ENCODE measurements around the gene SBSN. TPM values are rescaled to one million over a fixed set of nuclear protein-coding genes. Genes with fewer than 3 reads are reported as not detected.

Gene SBSN
- total RNA-seq, 1 donor from 2014 or later, result 0.24 TPM

- H3K27me3 Mint-ChIP-seq, result peaks cover 38% of the 10 kb centered on the region
- H3K4me1 Mint-ChIP-seq (ENCODE audit: low read depth), result peaks cover 5% of the 10 kb centered on the region
- no peaks in the 10 kb centered on the region for H3K36me3 Mint-ChIP-seq (ENCODE audit: insufficient read depth)
- no peak for TF ChIP-seq CTCF (IDR thresholded peaks at IDR 0.05; ENCODE audit: unreplicated experiment)
- no peaks in the 10 kb centered on the region for H3K9me3 Mint-ChIP-seq (ENCODE audit: low read depth)
- H3K27ac Mint-ChIP-seq, result no peak overlapping the region
- DNase-seq (ENCODE audit: low spot score, unreplicated experiment), result no peak
- no peak overlapping the region for H3K4me3 Mint-ChIP-seq (ENCODE audit: low read depth)
Observed at GRCh38 chr19:35565016-35565856, 37.1 kb upstream of the SBSN start.

- no peak within 1 kb of the TSS for H3K4me3 Mint-ChIP-seq (ENCODE audit: low read depth)
- peaks cover 56% of the 10 kb centered on the region for H3K27me3 Mint-ChIP-seq
- no peaks in the 10 kb centered on the region for H3K9me3 Mint-ChIP-seq (ENCODE audit: low read depth)
Observed at GRCh38 chr19:35563207-35563829, 35.2 kb upstream of the SBSN start, which contains the start of gene ATP4A. TSS of gene ATP4A (minus strand) at chr19:35563658. CDS start at chr19:35563629, 29 bp downstream.

GRCh38 chr19:35562776-35563175 is 34.7 kb upstream of the SBSN start:
- Mint-ChIP-seq H3K4me3 (ENCODE audit: low read depth) (no peak overlapping the region), H3K27me3 (peaks cover 58% of the 10 kb centered on the region), H3K4me1 (ENCODE audit: low read depth) (no peaks in the 10 kb centered on the region), H3K27ac (no peak overlapping the region), H3K36me3 (ENCODE audit: insufficient read depth) (no peaks in the 10 kb centered on the region), H3K9me3 (ENCODE audit: low read depth) (no peaks in the 10 kb centered on the region)
- no peak for DNase-seq (ENCODE audit: low spot score, unreplicated experiment)
- no peak for TF ChIP-seq CTCF (IDR thresholded peaks at IDR 0.05; ENCODE audit: unreplicated experiment)

More at GRCh38 chr19:35563207-35563829, 35.2 kb upstream of the SBSN start, which contains the start of gene ATP4A:
- no peaks in the 10 kb centered on the region for H3K36me3 Mint-ChIP-seq (ENCODE audit: insufficient read depth)
- TF ChIP-seq CTCF (IDR thresholded peaks at IDR 0.05; ENCODE audit: unreplicated experiment), result no peak
- DNase-seq (ENCODE audit: low spot score, unreplicated experiment), result no peak
- no peaks in the 10 kb centered on the region for H3K4me1 Mint-ChIP-seq (ENCODE audit: low read depth)
- H3K27ac Mint-ChIP-seq, result no peak within 1 kb of the TSS

GRCh38 chr19:35562336-35562735 is 34.2 kb upstream of the SBSN start:
- no peaks in the 10 kb centered on the region for H3K36me3 Mint-ChIP-seq (ENCODE audit: insufficient read depth)
- no peak for DNase-seq (ENCODE audit: low spot score, unreplicated experiment)
- no peak overlapping the region for H3K4me3 Mint-ChIP-seq (ENCODE audit: low read depth)
- no peak overlapping the region for H3K27ac Mint-ChIP-seq
- peaks cover 61% of the 10 kb centered on the region for H3K27me3 Mint-ChIP-seq
- no peaks in the 10 kb centered on the region for H3K9me3 Mint-ChIP-seq (ENCODE audit: low read depth)
- no peak for TF ChIP-seq CTCF (IDR thresholded peaks at IDR 0.05; ENCODE audit: unreplicated experiment)
- H3K4me1 Mint-ChIP-seq (ENCODE audit: low read depth), result no peaks in the 10 kb centered on the region

- no peaks in the 10 kb centered on the region for H3K4me1 Mint-ChIP-seq (ENCODE audit: low read depth)
Observed at GRCh38 chr19:35561436-35561835, 33.3 kb upstream of the SBSN start.

More at GRCh38 chr19:35561436-35561835, 33.3 kb upstream of the SBSN start:
- Mint-ChIP-seq H3K4me3 (ENCODE audit: low read depth) (no peak overlapping the region), H3K36me3 (ENCODE audit: insufficient read depth) (no peaks in the 10 kb centered on the region), H3K9me3 (ENCODE audit: low read depth) (no peaks in the 10 kb centered on the region), H3K27ac (no peak overlapping the region), H3K27me3 (peaks cover 64% of the 10 kb centered on the region)
- TF ChIP-seq CTCF (IDR thresholded peaks at IDR 0.05; ENCODE audit: unreplicated experiment), result no peak
- no peak for DNase-seq (ENCODE audit: low spot score, unreplicated experiment)

All from progenitor cell of endocrine pancreas (in vitro differentiated cells).